B cell (primary cell): ENCODE measurements around the gene RANBP3L.

Experiments used
- CTCF ChIP-seq: fragments of 200-600 bp; IDR thresholded peaks from one replicate; pipeline ENCODE4 v1.8.0; 2022; ENCODE audit warnings: antibody characterized with exemption, mild to moderate bottlenecking
- EZH2 ChIP-seq: IDR thresholded peaks from 2 replicates; pipeline ENCODE4 v1.6.1; 2012; ENCODE audit warnings: borderline replicate concordance, low read depth, mild to moderate bottlenecking, moderate library complexity, low read length; ENCODE audit not compliant: insufficient read depth, poor library complexity, severe bottlenecking

- TF ChIP-seq CTCF = no peak
- no peak for TF ChIP-seq EZH2
Observed at GRCh38 chr5:36227046-36227445, 74.7 kb downstream of the RANBP3L start.
